ENCODE measurements around the gene PIGS.

PIGS gene

DNA sequence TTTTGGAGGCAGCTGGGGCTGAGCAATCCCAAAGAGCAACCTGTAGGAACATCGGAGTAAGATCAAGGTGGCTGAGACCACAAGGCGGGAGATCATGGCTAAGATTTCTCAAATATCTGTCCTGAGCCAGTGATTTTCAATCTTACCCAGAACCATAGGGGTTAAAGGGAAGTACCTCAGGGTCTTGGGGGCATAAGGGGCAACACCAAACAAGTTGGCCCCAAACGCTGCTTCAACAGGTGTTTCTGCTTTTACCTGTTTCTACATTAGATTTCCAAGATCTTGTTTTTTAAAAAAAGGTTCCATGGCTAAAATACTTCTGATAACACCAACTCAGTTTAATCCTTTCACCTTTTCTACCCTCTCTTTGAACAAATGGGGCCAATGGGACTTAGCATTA lies 16.3 kb downstream of the PIGS start:
- H3K4me3 ChIP-seq (ENCODE audit: severe bottlenecking): no peak overlapping the region
- peaks cover 46% of the 10 kb centered on the region for H3K36me3 ChIP-seq (ENCODE audit: low read depth)
- no peaks in the 10 kb centered on the region for H3K4me1 ChIP-seq (ENCODE audit: insufficient read depth, poor library complexity, severe bottlenecking)
- H3K27me3 ChIP-seq (ENCODE audit: insufficient read depth, poor library complexity, severe bottlenecking): no peaks in the 10 kb centered on the region
- ATAC-seq (ENCODE audit: low read depth) (no peak), DNase-seq (ENCODE audit: low spot score) (no peak)
- no peak overlapping the region for H3K27ac ChIP-seq (ENCODE audit: poor library complexity, severe bottlenecking)
- no peaks in the 10 kb centered on the region for H3K9me3 ChIP-seq (ENCODE audit: severe bottlenecking)
- TF ChIP-seq, protein P1, sequence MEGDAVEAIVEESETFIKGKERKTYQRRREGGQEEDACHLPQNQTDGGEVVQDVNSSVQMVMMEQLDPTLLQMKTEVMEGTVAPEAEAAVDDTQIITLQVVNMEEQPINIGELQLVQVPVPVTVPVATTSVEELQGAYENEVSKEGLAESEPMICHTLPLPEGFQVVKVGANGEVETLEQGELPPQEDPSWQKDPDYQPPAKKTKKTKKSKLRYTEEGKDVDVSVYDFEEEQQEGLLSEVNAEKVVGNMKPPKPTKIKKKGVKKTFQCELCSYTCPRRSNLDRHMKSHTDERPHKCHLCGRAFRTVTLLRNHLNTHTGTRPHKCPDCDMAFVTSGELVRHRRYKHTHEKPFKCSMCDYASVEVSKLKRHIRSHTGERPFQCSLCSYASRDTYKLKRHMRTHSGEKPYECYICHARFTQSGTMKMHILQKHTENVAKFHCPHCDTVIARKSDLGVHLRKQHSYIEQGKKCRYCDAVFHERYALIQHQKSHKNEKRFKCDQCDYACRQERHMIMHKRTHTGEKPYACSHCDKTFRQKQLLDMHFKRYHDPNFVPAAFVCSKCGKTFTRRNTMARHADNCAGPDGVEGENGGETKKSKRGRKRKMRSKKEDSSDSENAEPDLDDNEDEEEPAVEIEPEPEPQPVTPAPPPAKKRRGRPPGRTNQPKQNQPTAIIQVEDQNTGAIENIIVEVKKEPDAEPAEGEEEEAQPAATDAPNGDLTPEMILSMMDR (IDR thresholded peaks at IDR 0.05; ENCODE audit: poor library complexity, severe bottlenecking): no peak

DNA sequence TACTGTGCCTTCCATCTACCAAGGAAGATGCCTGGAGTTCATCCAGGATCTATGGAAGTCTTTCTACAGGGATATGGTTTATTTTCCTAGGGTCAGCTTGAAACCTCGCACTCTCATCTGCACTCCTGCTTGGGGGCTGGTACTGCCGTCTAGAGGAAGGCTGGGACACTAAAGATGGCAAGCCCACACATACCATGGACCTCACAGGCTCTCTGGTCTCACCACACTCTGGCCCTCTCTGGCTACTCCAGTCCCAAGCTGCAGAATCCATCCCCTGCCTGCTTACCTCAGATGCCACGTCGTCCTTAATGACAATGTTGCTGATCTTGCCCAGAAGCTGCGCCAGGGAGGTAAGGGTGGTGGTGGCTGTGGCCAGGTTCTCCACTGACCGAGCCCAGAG lies 16.8 kb downstream of the PIGS start:
- TF ChIP-seq, protein P1 (IDR thresholded peaks at IDR 0.05; ENCODE audit: poor library complexity, severe bottlenecking): no peak
- Histone ChIP-seq H3K9me3 (ENCODE audit: severe bottlenecking) (no peaks in the 10 kb centered on the region), H3K4me3 (ENCODE audit: severe bottlenecking) (no peak overlapping the region), H3K27ac (ENCODE audit: poor library complexity, severe bottlenecking) (no peak overlapping the region), H3K36me3 (ENCODE audit: low read depth) (peaks cover 42% of the 10 kb centered on the region), H3K27me3 (ENCODE audit: insufficient read depth, poor library complexity, severe bottlenecking) (no peaks in the 10 kb centered on the region), H3K4me1 (ENCODE audit: insufficient read depth, poor library complexity, severe bottlenecking) (no peaks in the 10 kb centered on the region)
- DNase-seq (ENCODE audit: low spot score) (no peak), ATAC-seq (ENCODE audit: low read depth) (no peak)

DNA sequence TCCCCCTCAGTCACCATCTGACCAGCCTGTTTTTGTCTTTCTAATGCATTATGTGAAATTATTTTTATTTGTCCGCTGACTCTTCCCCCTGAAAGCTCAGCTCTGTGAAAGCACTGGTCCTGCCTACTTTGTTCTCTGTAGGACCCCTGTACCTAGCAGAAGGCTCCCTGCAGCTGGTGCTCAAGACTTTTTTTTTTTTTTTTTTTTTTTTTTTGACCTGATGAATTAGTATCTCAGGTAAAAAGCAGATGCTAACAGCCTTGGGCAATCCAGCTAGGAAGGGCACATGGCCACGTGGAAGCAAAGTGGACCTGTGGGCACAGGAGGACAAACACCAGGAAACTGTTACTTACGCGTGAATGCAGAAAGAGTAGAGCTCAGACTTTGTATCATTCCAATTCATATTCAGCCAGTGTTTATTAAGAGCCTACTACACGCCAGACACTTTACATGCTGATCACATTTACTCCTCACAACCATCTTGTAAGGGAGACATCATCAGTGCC lies 18.3 kb downstream of the PIGS start:
- TF ChIP-seq, protein P1 (IDR thresholded peaks at IDR 0.05; ENCODE audit: poor library complexity, severe bottlenecking): no peak
- Histone ChIP-seq H3K27me3 (ENCODE audit: insufficient read depth, poor library complexity, severe bottlenecking) (no peaks in the 10 kb centered on the region), H3K9me3 (ENCODE audit: severe bottlenecking) (no peaks in the 10 kb centered on the region), H3K36me3 (ENCODE audit: low read depth) (peaks cover 33% of the 10 kb centered on the region), H3K27ac (ENCODE audit: poor library complexity, severe bottlenecking) (no peak overlapping the region), H3K4me3 (ENCODE audit: severe bottlenecking) (no peak overlapping the region), H3K4me1 (ENCODE audit: insufficient read depth, poor library complexity, severe bottlenecking) (no peaks in the 10 kb centered on the region)
- no peak for DNase-seq (ENCODE audit: low spot score)
- ATAC-seq (ENCODE audit: low read depth): no peak

DNA sequence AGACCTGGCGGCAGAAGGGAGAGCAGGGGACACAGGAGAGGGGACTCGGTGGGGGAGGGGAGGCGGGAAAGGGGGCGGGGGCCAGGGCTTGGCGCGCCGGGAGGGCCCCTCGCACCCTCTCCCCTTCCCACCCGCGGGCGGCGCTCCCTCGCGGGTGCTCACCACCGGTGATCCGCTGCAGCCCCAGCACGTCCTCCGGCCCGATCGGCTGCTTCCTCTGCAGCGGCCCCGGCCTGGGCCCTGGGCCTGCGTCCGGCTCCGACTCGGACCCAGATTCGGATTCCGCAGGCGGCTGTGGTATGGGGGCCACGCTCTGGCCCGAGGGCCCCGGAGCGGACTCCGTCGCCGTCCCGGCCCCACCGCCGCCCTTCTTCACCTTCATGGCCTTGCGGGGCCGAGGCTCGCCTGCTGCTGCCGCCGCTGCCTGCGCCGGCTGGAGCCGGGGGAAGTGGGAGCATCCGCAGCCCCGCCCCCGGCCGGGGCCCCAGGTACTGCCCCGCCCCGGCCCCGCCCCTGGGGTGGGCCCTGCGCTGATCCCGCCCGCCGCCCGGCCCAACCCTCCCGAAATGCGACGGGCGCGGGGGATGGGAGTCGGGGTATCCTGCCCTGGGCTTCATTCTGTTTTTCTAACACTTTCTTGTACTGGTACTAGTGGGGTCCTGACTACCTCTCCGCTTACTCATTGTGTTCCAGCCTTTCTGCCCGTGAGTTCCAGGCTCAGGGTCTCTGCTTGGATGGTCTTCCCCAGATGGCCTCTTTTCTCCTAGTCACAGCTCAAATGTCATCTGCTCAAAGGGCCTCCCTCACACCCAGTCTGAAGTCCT lies 18.9 kb downstream of the PIGS start, which contains the start of gene UNC119:
TSS of gene UNC119 (minus strand) at position 449 of the 824 bp plus-strand sequence. CDS start at position 382, 67 bp downstream.
- Histone ChIP-seq H3K27me3 (ENCODE audit: insufficient read depth, poor library complexity, severe bottlenecking) (no peaks in the 10 kb centered on the region), H3K4me1 (ENCODE audit: insufficient read depth, poor library complexity, severe bottlenecking) (no peaks in the 10 kb centered on the region), H3K36me3 (ENCODE audit: low read depth) (peaks cover 29% of the 10 kb centered on the region), H3K9me3 (ENCODE audit: severe bottlenecking) (no peaks in the 10 kb centered on the region), H3K27ac (ENCODE audit: poor library complexity, severe bottlenecking) (peak within 1 kb of the TSS; percentile 19), H3K4me3 (ENCODE audit: severe bottlenecking) (peak within 1 kb of the TSS; percentile 89)
- peak; percentile 93 for ATAC-seq (ENCODE audit: low read depth)
- TF ChIP-seq, protein P1 (IDR thresholded peaks at IDR 0.05; ENCODE audit: poor library complexity, severe bottlenecking): no peak
- DNase-seq (ENCODE audit: low spot score): no peak
